ENCODE measurements around the gene STAT3. TPM values are rescaled to one million over a fixed set of nuclear protein-coding genes. Genes with fewer than 3 reads are reported as not detected.

Gene STAT3
- total RNA-seq, 4 donors from 2014 or later = 115 to 298 (median 171) TPM

- no peak overlapping the region for H3K27ac ChIP-seq
- no peaks in the 10 kb centered on the region for H3K36me3 ChIP-seq
- no peak overlapping the region for H3K4me3 ChIP-seq
- intact Hi-C loops (cut with DNase I; ENCODE audit: low total_unique reads) = no loop called here
- no peaks in the 10 kb centered on the region for H3K27me3 ChIP-seq
- H3K9me3 ChIP-seq = no peaks in the 10 kb centered on the region
- no peak for DNase-seq
- H3K4me1 ChIP-seq = no peaks in the 10 kb centered on the region
- TF ChIP-seq, protein P1, sequence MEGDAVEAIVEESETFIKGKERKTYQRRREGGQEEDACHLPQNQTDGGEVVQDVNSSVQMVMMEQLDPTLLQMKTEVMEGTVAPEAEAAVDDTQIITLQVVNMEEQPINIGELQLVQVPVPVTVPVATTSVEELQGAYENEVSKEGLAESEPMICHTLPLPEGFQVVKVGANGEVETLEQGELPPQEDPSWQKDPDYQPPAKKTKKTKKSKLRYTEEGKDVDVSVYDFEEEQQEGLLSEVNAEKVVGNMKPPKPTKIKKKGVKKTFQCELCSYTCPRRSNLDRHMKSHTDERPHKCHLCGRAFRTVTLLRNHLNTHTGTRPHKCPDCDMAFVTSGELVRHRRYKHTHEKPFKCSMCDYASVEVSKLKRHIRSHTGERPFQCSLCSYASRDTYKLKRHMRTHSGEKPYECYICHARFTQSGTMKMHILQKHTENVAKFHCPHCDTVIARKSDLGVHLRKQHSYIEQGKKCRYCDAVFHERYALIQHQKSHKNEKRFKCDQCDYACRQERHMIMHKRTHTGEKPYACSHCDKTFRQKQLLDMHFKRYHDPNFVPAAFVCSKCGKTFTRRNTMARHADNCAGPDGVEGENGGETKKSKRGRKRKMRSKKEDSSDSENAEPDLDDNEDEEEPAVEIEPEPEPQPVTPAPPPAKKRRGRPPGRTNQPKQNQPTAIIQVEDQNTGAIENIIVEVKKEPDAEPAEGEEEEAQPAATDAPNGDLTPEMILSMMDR (IDR thresholded peaks at IDR 0.05) = no peak
These were observed 47.5 kb downstream of the STAT3 start for GRCh38 chr17:42340691-42341127.

DNA sequence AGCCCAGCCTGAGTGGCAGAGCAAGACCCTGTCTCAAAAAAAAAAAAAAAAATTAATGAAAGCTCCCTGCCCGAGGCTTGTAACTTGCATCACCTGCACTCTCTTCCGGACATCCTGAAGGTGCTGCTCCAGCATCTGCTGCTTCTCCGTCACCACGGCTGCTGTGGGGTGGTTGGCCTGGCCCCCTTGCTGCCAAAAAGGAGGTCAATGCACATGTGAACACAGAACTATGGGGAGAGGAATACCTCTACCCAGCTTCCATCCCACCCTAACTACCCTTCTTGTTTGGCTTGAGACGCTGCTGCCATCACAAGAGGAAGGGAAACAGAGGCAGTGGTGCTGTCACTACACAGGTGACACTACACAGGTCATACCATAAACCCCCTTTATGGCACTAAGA, 49.0 kb downstream of the STAT3 start:
- no peak for DNase-seq
- no peak overlapping the region for H3K4me3 ChIP-seq
- intact Hi-C loops (cut with DNase I; ENCODE audit: low total_unique reads) = no loop called here
- no peaks in the 10 kb centered on the region for H3K27me3 ChIP-seq
- no peak for TF ChIP-seq POLR2A (IDR thresholded peaks at IDR 0.05)
- TF ChIP-seq, protein P1 (IDR thresholded peaks at IDR 0.05) = no peak
- no peak overlapping the region for H3K27ac ChIP-seq
- H3K4me1 ChIP-seq = no peaks in the 10 kb centered on the region
- H3K36me3 ChIP-seq = no peaks in the 10 kb centered on the region
- no peaks in the 10 kb centered on the region for H3K9me3 ChIP-seq

DNA sequence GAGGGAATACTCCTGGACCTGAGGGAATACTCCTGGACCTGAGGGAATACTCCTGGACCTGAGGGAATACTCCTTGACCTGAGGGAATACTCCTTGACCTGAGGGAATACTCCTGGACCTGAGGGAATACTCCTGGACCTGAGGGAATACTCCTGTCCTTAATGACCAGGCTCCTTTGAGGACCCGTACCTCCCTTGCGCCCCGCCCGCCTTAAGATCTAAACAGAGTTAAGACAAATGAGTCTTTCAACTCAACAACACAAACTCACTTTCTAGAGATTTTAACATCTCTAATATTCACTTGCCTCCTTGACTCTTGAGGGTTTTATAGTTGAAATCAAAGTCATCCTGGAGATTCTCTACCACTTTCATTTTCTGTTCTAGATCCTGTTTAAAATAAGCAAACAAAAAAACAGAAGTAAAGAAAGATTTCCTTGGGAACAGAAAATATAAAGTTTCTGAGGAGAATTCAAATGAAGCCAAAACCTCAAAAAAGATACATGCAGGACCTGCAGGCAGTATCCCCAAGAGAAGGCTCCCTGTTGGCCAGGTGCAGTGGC, 49.7 kb downstream of the STAT3 start:
- no peaks in the 10 kb centered on the region for H3K27me3 ChIP-seq
- no peak overlapping the region for H3K27ac ChIP-seq
- no peak for TF ChIP-seq POLR2A (IDR thresholded peaks at IDR 0.05)
- TF ChIP-seq, protein P1 (IDR thresholded peaks at IDR 0.05) = no peak
- H3K4me3 ChIP-seq = no peak overlapping the region
- DNase-seq = no peak
- no peaks in the 10 kb centered on the region for H3K36me3 ChIP-seq
- no peaks in the 10 kb centered on the region for H3K4me1 ChIP-seq
- intact Hi-C loops (cut with DNase I; ENCODE audit: low total_unique reads) = no loop called here
- no peaks in the 10 kb centered on the region for H3K9me3 ChIP-seq

- no peaks in the 10 kb centered on the region for H3K9me3 ChIP-seq
- no peaks in the 10 kb centered on the region for H3K4me1 ChIP-seq
- DNase-seq = no peak
- intact Hi-C loops (cut with DNase I; ENCODE audit: low total_unique reads) = no loop called here
- TF ChIP-seq, protein P1 (IDR thresholded peaks at IDR 0.05) = no peak
- TF ChIP-seq POLR2A (IDR thresholded peaks at IDR 0.05) = no peak
- H3K36me3 ChIP-seq = no peaks in the 10 kb centered on the region
- H3K27me3 ChIP-seq = no peaks in the 10 kb centered on the region
- no peak overlapping the region for H3K27ac ChIP-seq
- no peak overlapping the region for H3K4me3 ChIP-seq
These were observed 50.8 kb downstream of the STAT3 start for GRCh38 chr17:42337442-42337841.

GRCh38 chr17:42334677-42335076, 53.6 kb downstream of the STAT3 start:
- H3K9me3 ChIP-seq = no peaks in the 10 kb centered on the region
- no peaks in the 10 kb centered on the region for H3K36me3 ChIP-seq
- no peak overlapping the region for H3K27ac ChIP-seq
- TF ChIP-seq, protein P1 (IDR thresholded peaks at IDR 0.05) = no peak
- intact Hi-C loops (cut with DNase I; ENCODE audit: low total_unique reads) = no loop called here
- H3K27me3 ChIP-seq = no peaks in the 10 kb centered on the region
- no peak overlapping the region for H3K4me3 ChIP-seq
- no peak for DNase-seq
- H3K4me1 ChIP-seq = no peaks in the 10 kb centered on the region
